GM12865 (cell line): Measurements from ENCODE around the gene PDGFRA.

Source experiments
- DNase-seq: peaks from one replicate; pipeline ENCODE4 v3.0.0; 2010; ENCODE audit warnings: low read depth
- H3K4me3 ChIP-seq: 2 replicates; pipeline ENCODE4 v1.5.1; 2011; ENCODE audit warnings: mild to moderate bottlenecking, low read depth, low read length, control low read depth
- TF ChIP-seq, protein P1 (sequence below): IDR thresholded peaks from 2 replicates; pipeline ENCODE4 v1.5.1; 2011; ENCODE audit warnings: low read length, control low read depth, low read depth, inconsistent platforms; ENCODE audit not compliant: insufficient read depth; ENCODE audit errors: missing control alignments

The PDGFRA gene

GRCh38 chr4:54308110-54308509, 79.0 kb downstream of the PDGFRA start:
- no peak overlapping the region for H3K4me3 ChIP-seq
- TF ChIP-seq, protein P1, sequence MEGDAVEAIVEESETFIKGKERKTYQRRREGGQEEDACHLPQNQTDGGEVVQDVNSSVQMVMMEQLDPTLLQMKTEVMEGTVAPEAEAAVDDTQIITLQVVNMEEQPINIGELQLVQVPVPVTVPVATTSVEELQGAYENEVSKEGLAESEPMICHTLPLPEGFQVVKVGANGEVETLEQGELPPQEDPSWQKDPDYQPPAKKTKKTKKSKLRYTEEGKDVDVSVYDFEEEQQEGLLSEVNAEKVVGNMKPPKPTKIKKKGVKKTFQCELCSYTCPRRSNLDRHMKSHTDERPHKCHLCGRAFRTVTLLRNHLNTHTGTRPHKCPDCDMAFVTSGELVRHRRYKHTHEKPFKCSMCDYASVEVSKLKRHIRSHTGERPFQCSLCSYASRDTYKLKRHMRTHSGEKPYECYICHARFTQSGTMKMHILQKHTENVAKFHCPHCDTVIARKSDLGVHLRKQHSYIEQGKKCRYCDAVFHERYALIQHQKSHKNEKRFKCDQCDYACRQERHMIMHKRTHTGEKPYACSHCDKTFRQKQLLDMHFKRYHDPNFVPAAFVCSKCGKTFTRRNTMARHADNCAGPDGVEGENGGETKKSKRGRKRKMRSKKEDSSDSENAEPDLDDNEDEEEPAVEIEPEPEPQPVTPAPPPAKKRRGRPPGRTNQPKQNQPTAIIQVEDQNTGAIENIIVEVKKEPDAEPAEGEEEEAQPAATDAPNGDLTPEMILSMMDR, result no peak
- no peak for DNase-seq

- peak; percentile 90 for DNase-seq
- TF ChIP-seq, protein P1, result no peak
- no peak overlapping the region for H3K4me3 ChIP-seq
These were observed 86.8 kb downstream of the PDGFRA start for GRCh38 chr4:54315561-54316538.

- no peak overlapping the region for H3K4me3 ChIP-seq
- no peak for DNase-seq
- TF ChIP-seq, protein P1, result no peak
These were observed 88.6 kb downstream of the PDGFRA start for GRCh38 chr4:54317690-54318089.

- DNase-seq, result peak; percentile 79
- TF ChIP-seq, protein P1, result peak; percentile 93
- H3K4me3 ChIP-seq, result no peak overlapping the region
These were observed 89.8 kb downstream of the PDGFRA start for GRCh38 chr4:54318904-54319303.

DNA sequence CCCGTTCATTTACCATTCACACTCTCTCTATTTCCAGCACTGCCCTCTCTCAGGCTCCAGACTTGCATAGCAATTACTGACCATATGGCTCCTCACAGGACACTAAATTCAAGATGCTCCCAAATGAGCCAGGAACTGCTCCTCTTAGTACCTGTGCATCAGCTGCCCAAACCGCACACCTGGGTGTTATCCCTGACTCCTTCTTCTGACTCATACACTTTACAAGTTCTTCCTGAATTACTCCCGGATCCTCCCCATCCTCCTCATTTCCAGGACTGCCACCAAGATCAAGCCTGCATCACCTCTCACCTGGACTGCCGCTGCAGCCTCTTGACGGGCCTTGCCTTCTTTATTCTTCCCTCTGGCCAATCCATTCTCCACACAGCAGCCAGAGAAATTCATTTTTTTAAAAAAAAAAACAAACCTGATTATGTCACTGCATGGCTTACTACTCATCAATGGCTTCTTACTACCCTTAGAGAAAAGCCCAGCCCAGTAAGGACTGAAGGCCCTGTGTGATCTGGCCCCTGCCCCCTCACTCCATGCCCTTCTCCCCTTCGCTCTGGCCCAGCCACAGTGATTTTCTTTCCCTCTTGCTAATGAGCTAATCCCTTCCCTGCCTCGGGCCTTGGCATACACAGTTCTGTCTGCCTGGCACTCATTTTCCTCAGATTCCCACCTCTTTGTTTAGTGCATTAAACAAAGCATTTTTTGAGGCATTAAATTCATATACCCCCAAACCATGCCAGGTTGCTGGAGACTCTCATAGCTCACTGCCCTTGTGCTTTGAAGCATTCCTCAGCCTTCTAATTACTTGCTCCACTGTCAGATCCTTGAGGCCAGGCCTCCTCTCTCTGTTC, 92.0 kb downstream of the PDGFRA start:
- TF ChIP-seq, protein P1, result no peak
- H3K4me3 ChIP-seq, result no peak overlapping the region
- DNase-seq, result no peak

- H3K4me3 ChIP-seq, result no peak overlapping the region
- TF ChIP-seq, protein P1, result peak; percentile 74
- peak; percentile 79 for DNase-seq
These were observed 93.8 kb downstream of the PDGFRA start for GRCh38 chr4:54322818-54323417.
